Naive thymus-derived CD4-positive, alpha-beta T cell (primary cell): Measurements from ENCODE around the gene GPC2. TPM values are rescaled to one million over a fixed set of nuclear protein-coding genes. Genes with fewer than 3 reads are reported as not detected.

Experiments used
- ATAC-seq: fragments of 150-1000 bp; cut with Tn5 transposase; 2 replicates; pipeline ENCODE4 v1.10.0; 2021; ENCODE audit warnings: mild to moderate bottlenecking, moderate library complexity
- CTCF ChIA-PET: fragments of 350-600 bp; sonication (Branson Sonifier 250); formaldehyde crosslinking; loops from one replicate; lab custom pipeline; 2021; ENCODE audit warnings: antibody characterized with exemption; lab: Charles Lee
- POLR2A ChIA-PET: fragments of 350-600 bp; sonication (Branson Sonifier 250); formaldehyde crosslinking; loops from one replicate; lab custom pipeline; 2021; ENCODE audit warnings: antibody characterized with exemption, inconsistent platforms; lab: Charles Lee
- DNase-seq, 9 donors: peaks; one replicate each; pipeline versions ENCODE4 v3.0.0 to v3.0.0-alpha.2; 2020 to 2022; ENCODE audit warnings: mixed read lengths in 1 of 9
- H3K27ac ChIP-seq: one replicate; pipeline ENCODE4 v1.7.0; 2013; ENCODE audit warnings: mild to moderate bottlenecking, low read depth, low read length, moderate library complexity
- H3K27me3 ChIP-seq, 2 donors: one replicate each; pipeline ENCODE4 v1.7.0; 2013; ENCODE audit warnings: low read length in 2 of 2, mild to moderate bottlenecking in 2 of 2, moderate library complexity in 2 of 2; ENCODE audit not compliant: control insufficient read depth in 2 of 2, insufficient read depth in 2 of 2
- H3K36me3 ChIP-seq, 3 experiments: 1 replicate in 2 of 3; 2 replicates in 1 of 3; pipeline ENCODE4 v1.7.0; 2013; ENCODE audit warnings: low read length in 3 of 3, mild to moderate bottlenecking in 3 of 3, moderate library complexity in 1 of 3; ENCODE audit not compliant: insufficient read depth in 3 of 3, control insufficient read depth in 2 of 3
- H3K4me1 ChIP-seq, 2 donors: one replicate each; pipeline ENCODE4 v1.7.0; 2013; ENCODE audit warnings: low read length in 2 of 2, mild to moderate bottlenecking in 2 of 2, moderate library complexity in 1 of 2; ENCODE audit not compliant: control insufficient read depth in 2 of 2, insufficient read depth in 2 of 2
- H3K4me3 ChIP-seq: 2 replicates; pipeline ENCODE4 v1.7.0; 2013; ENCODE audit warnings: mild to moderate bottlenecking, low read length
- H3K9me3 ChIP-seq, 3 experiments: 1 replicate in 2 of 3; 2 replicates in 1 of 3; pipeline ENCODE4 v1.7.0; 2013; ENCODE audit warnings: low read length in 3 of 3; ENCODE audit not compliant: control insufficient read depth in 2 of 3
- H3K27ac Mint-ChIP-seq, 9 donors: one replicate each; pipeline ENCODE4 v1.8.0; 2020 to 2022; ENCODE audit warnings: mixed read lengths in 9 of 9, mild to moderate bottlenecking in 8 of 9, moderate library complexity in 5 of 9, inconsistent platforms in 2 of 9
- H3K27me3 Mint-ChIP-seq, 5 donors: one replicate each; pipeline ENCODE4 v1.8.0; 2021 to 2022; ENCODE audit warnings: mixed read lengths in 5 of 5, mild to moderate bottlenecking in 1 of 5
- H3K36me3 Mint-ChIP-seq, 5 donors: one replicate each; pipeline ENCODE4 v1.8.0; 2020 to 2022; ENCODE audit warnings: mixed read lengths in 5 of 5, mild to moderate bottlenecking in 3 of 5, inconsistent platforms in 1 of 5
- H3K4me1 Mint-ChIP-seq, 7 donors: one replicate each; pipeline ENCODE4 v1.8.0; 2020 to 2022; ENCODE audit warnings: mixed read lengths in 7 of 7, mild to moderate bottlenecking in 3 of 7, inconsistent platforms in 1 of 7
- H3K4me3 Mint-ChIP-seq, 10 donors: one replicate each; pipeline ENCODE4 v1.8.0; 2020 to 2022; ENCODE audit warnings: mild to moderate bottlenecking in 10 of 10, mixed read lengths in 10 of 10, moderate library complexity in 6 of 10, inconsistent platforms in 2 of 10
- H3K9me3 Mint-ChIP-seq, 11 donors: one replicate each; pipeline ENCODE4 v1.8.0; 2020 to 2022; ENCODE audit warnings: mixed read lengths in 11 of 11, mild to moderate bottlenecking in 4 of 11, inconsistent platforms in 1 of 11, moderate library complexity in 1 of 11
- intact Hi-C, 2 donors: fragments of 100-400 bp; cut with micrococcal nuclease; formaldehyde crosslinking; loops; one replicate each; pipeline ENCODE4 v1.15.1; 2023
- polyA plus RNA-seq, 2 donors: library from polyadenylated mRNA; unstranded; fragments of 300-500 nt; fragmentation: Illumina TruSeq; gene quantifications; one replicate each; pipeline ENCODE4 v1.2.3, GENCODE V29; 2021
- total RNA-seq, 6 experiments: library from RNA in 5 of 6; stranded (reverse) in 5 of 6; gene quantifications; 1 replicate in 5 of 6; 2 replicates in 1 of 6; pipeline ENCODE4 v1.2.3 and lab custom pipeline; 2021 to 2026

GPC2 gene
- total and polyA plus RNA-seq, 7 experiments from 2014 or later, result 0.64 to 30.6 (median 12.3) TPM

GRCh38 chr7:100155553-100156317 is 21.4 kb downstream of the GPC2 start:
- peaks cover 0 to 53% (median 16%) of the 10 kb centered on the region in 3 experiments for H3K36me3 ChIP-seq
- no peak overlapping the region for H3K4me3 ChIP-seq
- peaks cover 7 to 33% of the 10 kb centered on the region in 2 donors for H3K4me1 ChIP-seq

GRCh38 chr7:100154651-100155491 is 22.3 kb downstream of the GPC2 start:
- Histone ChIP-seq H3K36me3 (peaks cover 0 to 53% (median 16%) of the 10 kb centered on the region in 3 experiments), H3K27ac (peak overlapping the region; percentile 48), H3K27me3 (no peaks in the 10 kb centered on the region), H3K9me3 (no peaks in the 10 kb centered on the region), H3K4me1 (peaks cover 14 to 41% of the 10 kb centered on the region in 2 donors), H3K4me3 (no peak overlapping the region)
- ATAC-seq, result no peak
- peaks cover 53 to 79% (median 68%) of the 10 kb centered on the region in 7 donors for H3K4me1 Mint-ChIP-seq
- H3K36me3 Mint-ChIP-seq, result peaks cover 0 to 29% (median 15%) of the 10 kb centered on the region in 5 donors
- CTCF ChIA-PET, result interaction anchor here (0.9 to 4.8 kb wide), 3 partner anchors 12 to 35 kb away, joined by 3 to 16 read pairs (median 4); partner anchors contain the start of gene GAL3ST4
- no peaks in the 10 kb centered on the region for H3K27me3 Mint-ChIP-seq
- H3K4me3 Mint-ChIP-seq, result peak overlapping the region in 5 of 10 donors; percentile 2 to 90 (median 84)
- intact Hi-C loops, result no loop called here
- peak overlapping the region in 4 of 9 donors; percentile 52 to 86 (median 71) for H3K27ac Mint-ChIP-seq
- no peak for DNase-seq
- POLR2A ChIA-PET, result interaction anchor here (0.6 to 23.1 kb wide), 4 partner anchors 8 to 67 kb away, joined by 3 to 383 read pairs (median 164); partner anchors contain the start of genes GAL3ST4, GPC2, STAG3 and TRAPPC14
- H3K9me3 Mint-ChIP-seq, result no peaks in the 10 kb centered on the region

More at GRCh38 chr7:100155553-100156317, 21.4 kb downstream of the GPC2 start:
- H3K36me3 Mint-ChIP-seq, result peaks cover 0 to 24% (median 9%) of the 10 kb centered on the region in 5 donors
- no peak for DNase-seq
- ChIA-PET POLR2A (interaction anchor here (1.7 to 23.1 kb wide), 4 partner anchors 5 to 55 kb away, joined by 5 to 383 read pairs (median 326); partner anchors contain the start of genes GAL3ST4, GPC2, LAMTOR4 and STAG3), CTCF (interaction anchor here (0.9 to 4.8 kb wide), 5 partner anchors 12 to 62 kb away, joined by 3 to 16 read pairs (median 4); partner anchors contain the start of genes GAL3ST4, GPC2 and STAG3)
- intact Hi-C loops, result no loop called here
- H3K27ac Mint-ChIP-seq, result peak overlapping the region in 8 of 9 donors; percentile 43 to 89 (median 78)
- no peak for ATAC-seq
- no peaks in the 10 kb centered on the region for H3K9me3 Mint-ChIP-seq
- Histone ChIP-seq H3K9me3 (no peaks in the 10 kb centered on the region), H3K27me3 (no peaks in the 10 kb centered on the region), H3K27ac (peak overlapping the region; percentile 88)
- H3K4me1 Mint-ChIP-seq, result peaks cover 45 to 79% (median 65%) of the 10 kb centered on the region in 7 donors
- H3K4me3 Mint-ChIP-seq, result peak overlapping the region in 9 of 10 donors; percentile 33 to 93 (median 86)
- H3K27me3 Mint-ChIP-seq, result no peaks in the 10 kb centered on the region

- ChIA-PET POLR2A (interaction anchor here (0.8 to 23.1 kb wide), 4 partner anchors 9 to 68 kb away, joined by 3 to 383 read pairs (median 165); partner anchors contain the start of genes GAL3ST4, GPC2, STAG3 and TRAPPC14), CTCF (interaction anchor here (1.2 kb wide), 1 partner anchor 66 kb away, joined by 3 read pairs; the partner anchor contains the start of gene PVRIG)
- Histone ChIP-seq H3K9me3 (no peaks in the 10 kb centered on the region), H3K36me3 (peaks cover 0 to 53% (median 16%) of the 10 kb centered on the region in 3 experiments), H3K4me1 (peaks cover 16 to 41% of the 10 kb centered on the region in 2 donors), H3K4me3 (no peak overlapping the region), H3K27me3 (no peaks in the 10 kb centered on the region), H3K27ac (no peak overlapping the region)
- H3K4me1 Mint-ChIP-seq, result peaks cover 48 to 76% (median 62%) of the 10 kb centered on the region in 7 donors
- H3K27me3 Mint-ChIP-seq, result no peaks in the 10 kb centered on the region
- H3K36me3 Mint-ChIP-seq, result peaks cover 0 to 29% (median 15%) of the 10 kb centered on the region in 5 donors
- DNase-seq (no peak), ATAC-seq (no peak)
- peak overlapping the region in 7 of 9 donors; percentile 26 to 82 (median 72) for H3K27ac Mint-ChIP-seq
- no peak overlapping the region for H3K4me3 Mint-ChIP-seq
- intact Hi-C loops, result no loop called here
- H3K9me3 Mint-ChIP-seq, result no peaks in the 10 kb centered on the region
Measured at GRCh38 chr7:100153708-100154535, 23.3 kb downstream of the GPC2 start.

GRCh38 chr7:100152937-100153666 is 24.1 kb downstream of the GPC2 start:
- Mint-ChIP-seq H3K27ac (peak overlapping the region in 4 of 9 donors; percentile 26 to 82 (median 75)), H3K27me3 (no peaks in the 10 kb centered on the region), H3K4me3 (peak overlapping the region in 2 of 10 donors; percentile 23 to 34), H3K9me3 (no peaks in the 10 kb centered on the region), H3K36me3 (peaks cover 0 to 29% (median 15%) of the 10 kb centered on the region in 5 donors), H3K4me1 (peaks cover 47 to 79% (median 67%) of the 10 kb centered on the region in 7 donors)
- DNase-seq, result no peak
- Histone ChIP-seq H3K9me3 (no peaks in the 10 kb centered on the region), H3K36me3 (peaks cover 0 to 49% (median 16%) of the 10 kb centered on the region in 3 experiments), H3K4me1 (peaks cover 17 to 38% of the 10 kb centered on the region in 2 donors), H3K27ac (peak overlapping the region; percentile 43), H3K4me3 (no peak overlapping the region), H3K27me3 (no peaks in the 10 kb centered on the region)
- CTCF ChIA-PET, result interaction anchor here (0.7 to 1.2 kb wide), 3 partner anchors 52 to 69 kb away, joined by 3 to 4 read pairs (median 3); partner anchors contain the start of genes MCM7 and PVRIG
- intact Hi-C loops, result no loop called here
- no peak for ATAC-seq
- POLR2A ChIA-PET, result interaction anchor here (0.6 to 23.1 kb wide), 5 partner anchors 10 to 69 kb away, joined by 3 to 383 read pairs (median 4); partner anchors contain the start of genes GAL3ST4, GPC2, STAG3 and TRAPPC14

- peak overlapping the region in 5 of 10 donors; percentile 1 to 40 (median 16) for H3K4me3 Mint-ChIP-seq
- Histone ChIP-seq H3K27me3 (no peaks in the 10 kb centered on the region), H3K4me3 (no peak overlapping the region), H3K4me1 (peaks cover 17 to 33% of the 10 kb centered on the region in 2 donors), H3K27ac (peak overlapping the region; percentile 27), H3K36me3 (peaks cover 0 to 49% (median 16%) of the 10 kb centered on the region in 3 experiments), H3K9me3 (no peaks in the 10 kb centered on the region)
- H3K27ac Mint-ChIP-seq, result peak overlapping the region in 8 of 9 donors; percentile 26 to 80 (median 66)
- POLR2A ChIA-PET, result interaction anchor here (0.6 to 23.1 kb wide), 3 partner anchors 11 to 28 kb away, joined by 3 to 383 read pairs (median 326); partner anchors contain the start of genes GAL3ST4, GPC2, STAG3 and TRAPPC14
- CTCF ChIA-PET, result interaction anchor here (0.7 kb wide), 2 partner anchors 51 to 68 kb away, joined by 3 to 4 read pairs; partner anchors contain the start of gene MCM7
- peaks cover 43 to 75% (median 63%) of the 10 kb centered on the region in 7 donors for H3K4me1 Mint-ChIP-seq
- peaks cover 0 to 25% (median 15%) of the 10 kb centered on the region in 5 donors for H3K36me3 Mint-ChIP-seq
- no peak for ATAC-seq
- no peaks in the 10 kb centered on the region for H3K9me3 Mint-ChIP-seq
- no peaks in the 10 kb centered on the region for H3K27me3 Mint-ChIP-seq
- DNase-seq, result no peak
- intact Hi-C loops, result no loop called here
Measured at GRCh38 chr7:100152404-100152803, 24.8 kb downstream of the GPC2 start.
